H1 (cell line): ENCODE measurements around the gene ATP6V1G1. TPM values are rescaled to one million over a fixed set of nuclear protein-coding genes. Genes with fewer than 3 reads are reported as not detected.
A peak's percentile ranks its signal among the peaks of the same experiment; 100 is the strongest.

Experiments
- CTCF ChIA-PET: fragments of 300-600 bp; sonication (Branson Sonifier 250); formaldehyde crosslinking; loops from one replicate; lab custom pipeline; 2021; ENCODE audit not compliant: partially characterized antibody; lab: Charles Lee
- POLR2A ChIA-PET: fragments of 300-600 bp; sonication (Branson Sonifier 250); formaldehyde crosslinking; loops from one replicate; lab custom pipeline; 2021; ENCODE audit warnings: inconsistent platforms; ENCODE audit not compliant: partially characterized antibody; lab: Charles Lee
- DNase-seq, 2 experiments: peaks; one replicate each; pipeline versions ENCODE4 v3.0.0 to v3.0.0-alpha.2; 2010 to 2022; ENCODE audit warnings: low spot score in 2 of 2, low read depth in 1 of 2, mixed read lengths in 1 of 2
- FAIRE-seq: peaks from 2 replicates; lab custom pipeline; 2011; peaks lifted over from hg19 to GRCh38; lab: Jason Lieb, UNC
- H2AFZ ChIP-seq: 2 replicates; pipeline ENCODE4 v1.8.1; 2012; ENCODE audit warnings: low read length, inconsistent platforms
- H2AK5ac ChIP-seq: 2 replicates; pipeline ENCODE4 v1.6.1; 2013; ENCODE audit warnings: low read depth, low read length
- H2BK120ac ChIP-seq: replicated peaks from 2 replicates; pipeline ENCODE3; 2013; ENCODE audit warnings: low read depth, low read length, inconsistent platforms
- H2BK12ac ChIP-seq: 2 replicates; pipeline ENCODE4 v1.6.1; 2013; ENCODE audit warnings: low read depth, low read length
- H2BK15ac ChIP-seq: 2 replicates; pipeline ENCODE4 v1.6.1; 2013; ENCODE audit warnings: low read length
- H2BK20ac ChIP-seq: 2 replicates; pipeline ENCODE4 v1.6.1; 2013; ENCODE audit warnings: low read length
- H2BK5ac ChIP-seq: 2 replicates; pipeline ENCODE4 v1.6.1; 2013; ENCODE audit warnings: low read depth, low read length
- H3K14ac ChIP-seq: 2 replicates; pipeline ENCODE4 v1.6.1; 2013; ENCODE audit warnings: inconsistent platforms; ENCODE audit not compliant: insufficient read length
- H3K18ac ChIP-seq: 2 replicates; pipeline ENCODE4 v1.6.1; 2013; ENCODE audit warnings: low read length; ENCODE audit errors: extremely low read depth
- H3K23ac ChIP-seq: 2 replicates; pipeline ENCODE4 v1.6.1; 2013; ENCODE audit warnings: inconsistent platforms; ENCODE audit not compliant: insufficient read length
- H3K23me2 ChIP-seq: 2 replicates; pipeline ENCODE4 v1.6.1; 2013; ENCODE audit warnings: low read depth, low read length
- H3K27ac ChIP-seq: 2 replicates; pipeline ENCODE4 v1.6.1; 2011; ENCODE audit warnings: low read depth, low read length, inconsistent platforms
- H3K27me3 ChIP-seq, 4 experiments: replicated peaks in 1 of 4; 1 replicate in 1 of 4; 2 replicates in 3 of 4; pipeline versions ENCODE4 v1.6.1 to v1.8.1; 2011 to 2013; ENCODE audit warnings: low read length in 3 of 4, mild to moderate bottlenecking in 3 of 4, inconsistent platforms in 2 of 4, mixed read lengths in 2 of 4, moderate library complexity in 1 of 4; ENCODE audit not compliant: control insufficient read depth in 3 of 4, insufficient read depth in 3 of 4; ENCODE audit errors: extremely low read depth in 1 of 4
- H3K36me3 ChIP-seq, 4 experiments: 2 replicates each; pipeline versions ENCODE4 v1.6.1 to v1.8.1; 2011 to 2013; ENCODE audit warnings: mild to moderate bottlenecking in 4 of 4, low read length in 3 of 4, moderate library complexity in 2 of 4, control low read depth in 1 of 4, inconsistent platforms in 1 of 4; ENCODE audit not compliant: insufficient read depth in 4 of 4, control insufficient read depth in 2 of 4
- H3K4ac ChIP-seq: replicated peaks from 2 replicates; pipeline ENCODE3; 2013; ENCODE audit warnings: low read length, low read depth, mixed read lengths, inconsistent platforms; ENCODE audit not compliant: insufficient read length
- H3K4me1 ChIP-seq, 4 experiments: replicated peaks in 1 of 4; 1 replicate in 1 of 4; 2 replicates in 3 of 4; pipeline versions ENCODE4 v1.6.1 to v1.8.1; 2011 to 2013; ENCODE audit warnings: low read length in 3 of 4, inconsistent platforms in 2 of 4, mixed read lengths in 1 of 4; ENCODE audit not compliant: insufficient read depth in 4 of 4, control insufficient read depth in 3 of 4
- H3K4me2 ChIP-seq, 2 experiments: 2 replicates each; pipeline versions ENCODE4 v1.6.1 to v1.8.1; 2011 to 2013; ENCODE audit warnings: low read depth in 2 of 2, low read length in 2 of 2, control low read depth in 1 of 2, inconsistent platforms in 1 of 2, mild to moderate bottlenecking in 1 of 2; ENCODE audit not compliant: insufficient read depth in 1 of 2
- H3K4me3 ChIP-seq, 4 experiments: fragments of 200-600, 300-600 bp in 1 of 4; sonication (generic), shearing (Covaris generic), sonication (Bioruptor Twin) in 1 of 4; 2 replicates each; pipeline versions ENCODE4 v1.5.1 to v1.8.1; 2011 to 2016; ENCODE audit warnings: low read length in 4 of 4, low read depth in 3 of 4, control low read depth in 2 of 4, inconsistent platforms in 2 of 4, mild to moderate bottlenecking in 2 of 4, mixed read lengths in 1 of 4, moderate library complexity in 1 of 4; ENCODE audit not compliant: insufficient read depth in 2 of 4; ENCODE audit errors: extremely low read depth in 1 of 4
- H3K56ac ChIP-seq: replicated peaks from 2 replicates; pipeline ENCODE3; 2013; ENCODE audit warnings: low read depth, mild to moderate bottlenecking, mixed read lengths, low read length, inconsistent platforms; ENCODE audit not compliant: insufficient read length
- H3K79me1 ChIP-seq: 2 replicates; pipeline ENCODE4 v1.6.1; 2013; ENCODE audit warnings: low read depth, low read length, control low read depth
- H3K79me2 ChIP-seq, 2 experiments: 2 replicates each; pipeline versions ENCODE4 v1.6.1 to v1.8.1; 2012 to 2013; ENCODE audit warnings: low read length in 2 of 2, mild to moderate bottlenecking in 2 of 2, inconsistent platforms in 1 of 2; ENCODE audit not compliant: insufficient read depth in 2 of 2, control insufficient read depth in 1 of 2
- H3K9ac ChIP-seq, 4 experiments: replicated peaks in 1 of 4; 1 replicate in 1 of 4; 2 replicates in 3 of 4; pipeline versions ENCODE4 v1.6.1 to v1.8.1; 2011 to 2013; ENCODE audit warnings: low read depth in 3 of 4, low read length in 3 of 4, control low read depth in 2 of 4, mild to moderate bottlenecking in 2 of 4, moderate library complexity in 2 of 4, inconsistent platforms in 1 of 4; ENCODE audit errors: extremely low read depth in 1 of 4
- H3K9me3 ChIP-seq, 2 experiments: 2 replicates each; pipeline versions ENCODE4 v1.6.1 to v1.8.1; 2012 to 2013; ENCODE audit warnings: mild to moderate bottlenecking in 2 of 2, moderate library complexity in 2 of 2, control low read depth in 1 of 2, inconsistent platforms in 1 of 2, low read depth in 1 of 2, low read length in 1 of 2, mixed read lengths in 1 of 2; ENCODE audit not compliant: insufficient read depth in 2 of 2
- H4K20me1 ChIP-seq, 2 experiments: replicated peaks in 1 of 2; 2 replicates each; pipeline versions ENCODE3 to v1.8.1; 2011 to 2013; ENCODE audit warnings: inconsistent platforms in 2 of 2, low read length in 2 of 2, mild to moderate bottlenecking in 1 of 2; ENCODE audit not compliant: insufficient read depth in 2 of 2, control insufficient read depth in 1 of 2
- H4K5ac ChIP-seq: 2 replicates; pipeline ENCODE4 v1.6.1; 2013; ENCODE audit warnings: low read length, low read depth, mixed read lengths, inconsistent platforms; ENCODE audit not compliant: insufficient read length
- H4K8ac ChIP-seq: 2 replicates; pipeline ENCODE4 v1.8.0; 2013; ENCODE audit warnings: mild to moderate bottlenecking, moderate library complexity, low read length, inconsistent platforms; ENCODE audit not compliant: insufficient read depth; ENCODE audit errors: extremely low read depth
- H4K91ac ChIP-seq: replicated peaks from 2 replicates; pipeline ENCODE3; 2013; ENCODE audit warnings: low read length, mixed read lengths, inconsistent platforms; ENCODE audit not compliant: insufficient read length
- BACH1 ChIP-seq: IDR thresholded peaks from 2 replicates; pipeline ENCODE4 v1.6.1; 2012; ENCODE audit warnings: low read length, improper control_type of control experiment
- CBX5 ChIP-seq: fragments of 300-800, 300-1000 bp; sonication (generic); IDR thresholded peaks from 2 replicates; pipeline ENCODE4 v1.7.1; 2016; ENCODE audit warnings: antibody characterized with exemption, low read length, low read depth
- CEBPB ChIP-seq: IDR thresholded peaks from 2 replicates; pipeline ENCODE4 v1.6.1; 2012; ENCODE audit warnings: low read depth, low read length
- HDAC6 ChIP-seq: IDR thresholded peaks from one replicate; pipeline ENCODE4 v1.7.1; 2012; ENCODE audit warnings: low read depth, mild to moderate bottlenecking, inconsistent platforms, low read length, moderate library complexity
- KDM4A ChIP-seq: IDR thresholded peaks from one replicate; pipeline ENCODE4 v1.7.1; 2012; ENCODE audit warnings: low read depth, mild to moderate bottlenecking, moderate library complexity, low read length, inconsistent platforms; ENCODE audit not compliant: severe bottlenecking
- PHF8 ChIP-seq: fragments of 200-600 bp; sonication (generic); conservative IDR thresholded peaks from 2 replicates; pipeline ENCODE4 v1.7.1; 2012; ENCODE audit warnings: low read depth, mild to moderate bottlenecking, inconsistent platforms, low read length, moderate library complexity
- POLR2A ChIP-seq, 2 experiments: IDR thresholded peaks; 1 replicate in 1 of 2; 2 replicates in 1 of 2; pipeline ENCODE4 v1.6.1; 2011; ENCODE audit warnings: low read depth in 2 of 2, low read length in 2 of 2, mild to moderate bottlenecking in 2 of 2; ENCODE audit errors: control extremely low read depth in 1 of 2
- RFX5 ChIP-seq: IDR thresholded peaks from 2 replicates; pipeline ENCODE4 v1.6.1; 2011; ENCODE audit warnings: low read depth, low read length, improper control_type of control experiment, borderline replicate concordance
- SIRT6 ChIP-seq: IDR thresholded peaks from one replicate; pipeline ENCODE4 v1.7.1; 2012; ENCODE audit warnings: low read length, inconsistent platforms
- SIX5 ChIP-seq: IDR thresholded peaks from 2 replicates; pipeline ENCODE4 v1.6.1; 2011; ENCODE audit warnings: mild to moderate bottlenecking, low read depth, low read length
- SP4 ChIP-seq: IDR thresholded peaks from 2 replicates; pipeline ENCODE4 v1.6.1; 2012; ENCODE audit warnings: low read length, inconsistent platforms
- WGBS, 2 experiments: shearing (Covaris generic) in 1 of 2; methylation state at CpG; one replicate each; pipeline versions ENCODE4 v1.1.6 to v1.1.7; 2013 to 2015; ENCODE audit warnings: low lambda C conversion rate in 2 of 2, mixed read lengths in 2 of 2, inconsistent platforms in 1 of 2, low coverage in 1 of 2, missing lambda C conversion rate in 1 of 2; ENCODE audit not compliant: insufficient replicate concordance in 2 of 2, insufficient coverage in 1 of 2, insufficient read length in 1 of 2; ENCODE audit errors: extremely low coverage in 1 of 2, missing lambda C conversion rate in 1 of 2; 5-methylcytosine and 5-hydroxymethylcytosine counted together
- polyA plus RNA-seq, 7 experiments: library from polyadenylated mRNA; depleted of rRNA in 3 of 7; stranded (reverse) in 5 of 7; unstranded in 2 of 7; fragments of >200 nt in 5 of 7; fragments of 200-250 nt in 2 of 7; gene quantifications; 1 replicate in 5 of 7; 2 replicates in 1 of 7; 4 replicates in 1 of 7; pipeline versions ENCODE4 v1.2.1 to v1.2.3, GENCODE V29; 2011 to 2013; ENCODE audit warnings: missing spikeins in 2 of 7, mixed read lengths in 2 of 7
- total RNA-seq: library from RNA; stranded (reverse); fragmentation: NEBNext Ultra II Directional; extraction: Animal tissue kit (Norgen Biotek cat#: 25700); gene quantifications from 2 replicates; pipeline ENCODE4 v1.2.1, GENCODE V29; 2021
- TF ChIP-seq, protein P1 (sequence below): IDR thresholded peaks from 2 replicates; pipeline ENCODE4 v1.6.1; 2011; ENCODE audit warnings: low read depth, mild to moderate bottlenecking, low read length; ENCODE audit not compliant: insufficient read depth

The ATP6V1G1 gene
- total and polyA plus RNA-seq, 2 of the 8 experiments (the other 6 are each of a cell fraction or from before 2014, with no cell fraction given), result 112 to 124 TPM

DNA sequence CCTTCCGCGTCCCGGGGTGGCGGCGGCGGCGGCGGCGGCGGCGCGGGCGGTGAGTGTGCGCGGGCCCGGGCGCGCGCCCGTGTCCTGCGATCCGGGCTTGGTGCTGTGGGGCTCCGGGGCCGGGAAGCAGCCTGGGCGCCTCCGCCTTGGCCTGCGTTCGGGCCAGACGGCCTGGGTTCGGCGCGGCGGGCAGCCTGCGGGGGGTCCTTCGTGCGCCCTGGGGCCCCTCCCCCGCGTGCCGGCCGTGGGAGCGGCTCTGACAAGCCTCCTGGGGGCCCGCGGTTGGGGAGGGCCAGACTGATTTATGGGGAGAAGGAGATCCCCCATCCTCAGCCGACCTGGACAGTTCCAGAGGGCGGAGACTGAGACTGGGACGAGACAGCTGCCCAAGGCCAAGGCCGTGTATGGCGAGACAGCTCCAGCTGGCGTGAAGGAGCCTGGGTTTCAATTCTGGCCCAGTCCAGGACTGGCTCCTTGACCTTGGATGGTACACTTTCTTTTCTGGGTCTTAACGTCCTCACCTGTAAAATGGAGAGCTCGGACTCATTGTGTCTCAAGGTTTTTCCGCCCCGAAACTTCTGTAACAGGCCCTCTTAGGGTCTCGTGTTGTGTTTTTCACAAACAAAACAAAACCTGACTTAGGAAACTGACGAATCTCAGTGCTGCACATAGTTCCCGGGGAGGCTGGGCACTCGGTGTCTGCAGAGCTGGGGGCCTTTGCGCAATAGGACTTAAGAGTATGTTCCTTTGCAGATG lies 24.1 kb downstream of the ATP6V1G1 start:
- H4K91ac ChIP-seq, result peak overlapping the region; percentile 4
- H3K27me3 ChIP-seq, result peaks cover 0 to 13% (median 7%) of the 10 kb centered on the region in 4 experiments; a peak in 5 of 7 replicates
- peaks cover 3% of the 10 kb centered on the region; the same call in 1 of the 2 replicates for H3K23me2 ChIP-seq
- H4K8ac ChIP-seq, result peak overlapping the region; percentile 93; the same call in 1 of the 2 replicates
- H3K4me3 ChIP-seq, result peak overlapping the region; percentile 37 to 78 (median 40)
- no peak overlapping the region for H2BK12ac ChIP-seq
- no peak overlapping the region for H3K56ac ChIP-seq
- H3K9me3 ChIP-seq, result no peaks in the 10 kb centered on the region
- H3K23ac ChIP-seq, result no peak overlapping the region
- peak overlapping the region; percentile 66; the same call in 1 of the 2 replicates for H2AFZ ChIP-seq
- H2BK5ac ChIP-seq, result no peak overlapping the region
- peaks cover 0 to 7% of the 10 kb centered on the region in 2 experiments; a peak in 1 of 4 replicates for H3K79me2 ChIP-seq
- no peak overlapping the region for H4K5ac ChIP-seq
- peak overlapping the region; percentile 8 for H3K4ac ChIP-seq
- peak in 1 of 2 experiments; percentile 70 for DNase-seq
- H3K36me3 ChIP-seq, result no peaks in the 10 kb centered on the region
- H3K4me1 ChIP-seq, result peaks cover 11 to 21% (median 15%) of the 10 kb centered on the region in 4 experiments
- H3K4me2 ChIP-seq, result peak overlapping the region; percentile 60 to 81
- 35% methylated on average over 22 of the region's 58 CpGs; no CpG with 5 or more reads in 1 of the 2 experiments for WGBS, 2 experiments
- no peak overlapping the region for H2BK15ac ChIP-seq
- no peak overlapping the region for H3K14ac ChIP-seq
- H3K79me1 ChIP-seq, result no peaks in the 10 kb centered on the region; the same call in 1 of the 2 replicates
- POLR2A ChIA-PET, result interaction anchor here (0.7 to 16.2 kb wide), 13 partner anchors 12 to 185 kb away, joined by 3 to 218 read pairs (median 3); partner anchors contain the start of gene ATP6V1G1
- H2BK120ac ChIP-seq, result no peak overlapping the region
- CTCF ChIA-PET, result interaction anchor here (0.7 to 2.7 kb wide), 5 partner anchors 11 to 72 kb away, joined by 3 to 13 read pairs (median 5); no protein-coding TSS in a partner anchor
- no peaks in the 10 kb centered on the region for H4K20me1 ChIP-seq
- peak overlapping the region; percentile 33; the same call in 1 of the 2 replicates for H3K27ac ChIP-seq
- no peak overlapping the region; the same call in 1 of the 2 replicates for H3K18ac ChIP-seq
- FAIRE-seq, result no peak
- H3K9ac ChIP-seq, result peak overlapping the region in 3 of 4 experiments; percentile 14 to 85 (median 35); a peak in 3 of 7 replicates
- H2BK20ac ChIP-seq, result no peak overlapping the region
- no peak overlapping the region; the same call in 1 of the 2 replicates for H2AK5ac ChIP-seq
- TF ChIP-seq BACH1, result no peak
- peak; percentile 46 for TF ChIP-seq PHF8
- TF ChIP-seq CBX5, result no peak
- no peak for TF ChIP-seq KDM4A
- TF ChIP-seq, protein P1, sequence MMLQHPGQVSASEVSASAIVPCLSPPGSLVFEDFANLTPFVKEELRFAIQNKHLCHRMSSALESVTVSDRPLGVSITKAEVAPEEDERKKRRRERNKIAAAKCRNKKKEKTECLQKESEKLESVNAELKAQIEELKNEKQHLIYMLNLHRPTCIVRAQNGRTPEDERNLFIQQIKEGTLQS, result no peak
- no peak for TF ChIP-seq SIX5
- peak in 1 of 2 experiments; percentile 29; a peak in 1 of 3 replicates for TF ChIP-seq POLR2A (IDR thresholded peaks at IDR 0.05; ENCODE audit: control extremely low read depth in 1 of 2, low read depth in 2 of 2, low read length in 2 of 2)
- no peak for TF ChIP-seq RFX5
- no peak for TF ChIP-seq SIRT6
- no peak for TF ChIP-seq HDAC6
- no peak for TF ChIP-seq SP4
- TF ChIP-seq CEBPB, result peak; percentile 55; the same call in 1 of the 2 replicates
